Panc1 (cell line): ENCODE measurements around the gene CSPG5. TPM values are rescaled to one million over a fixed set of nuclear protein-coding genes. Genes with fewer than 3 reads are reported as not detected.

Source experiments
- ATAC-seq: fragments of 200-7000 bp; cut with Tn5 transposase; 2 replicates; pipeline ENCODE4 v1.9.1; 2020; ENCODE audit warnings: mild to moderate bottlenecking, moderate library complexity
- BruUV-seq: library from RNA; stranded (reverse); fragments of 400-500 nt; replicated peaks from 2 replicates; lab custom pipeline; 2021; lab: Mats Ljungman, UMichigan
- CTCF ChIA-PET: fragments of 300-600 bp; sonication (Branson Sonifier 250); formaldehyde crosslinking; loops from one replicate; lab custom pipeline; 2022; ENCODE audit warnings: antibody characterized with exemption; lab: Charles Lee
- POLR2A ChIA-PET: fragments of 300-600 bp; sonication (Branson Sonifier 250); formaldehyde crosslinking; loops from one replicate; lab custom pipeline; 2022; ENCODE audit warnings: antibody characterized with exemption; lab: Charles Lee
- DNase-seq: peaks from one replicate; pipeline ENCODE4 v3.0.0-alpha.2; 2010; ENCODE audit warnings: low read depth, low spot score
- H3K27ac ChIP-seq: 2 replicates; pipeline ENCODE4 v1.5.1; 2011; ENCODE audit warnings: mild to moderate bottlenecking, low read length, inconsistent platforms
- H3K27me3 ChIP-seq: fragments of 200-500 bp; sonication (Bioruptor generic); 2 replicates; pipeline ENCODE4 v1.6.0; 2014; ENCODE audit warnings: low read length, inconsistent platforms; ENCODE audit not compliant: control insufficient read depth, insufficient read depth
- H3K36me3 ChIP-seq: fragments of 200-500 bp; sonication (Bioruptor generic); 2 replicates; pipeline ENCODE4 v1.5.1; 2014; ENCODE audit warnings: inconsistent platforms, mild to moderate bottlenecking, low read length, moderate library complexity; ENCODE audit not compliant: control insufficient read depth, insufficient read depth
- H3K4me1 ChIP-seq: 2 replicates; pipeline ENCODE4 v1.5.1; 2011; ENCODE audit warnings: inconsistent platforms, mild to moderate bottlenecking, low read length, moderate library complexity; ENCODE audit not compliant: control insufficient read depth, insufficient read depth
- H3K4me3 ChIP-seq, 2 experiments: 2 replicates each; pipeline ENCODE4 v1.5.1; 2011 to 2012; ENCODE audit warnings: low read depth in 2 of 2, low read length in 2 of 2, mild to moderate bottlenecking in 2 of 2, inconsistent platforms in 1 of 2, moderate library complexity in 1 of 2
- H3K9me3 ChIP-seq: fragments of 200-500 bp; sonication (Bioruptor generic); 2 replicates; pipeline ENCODE4 v1.5.1; 2014; ENCODE audit warnings: low read depth, mild to moderate bottlenecking, inconsistent platforms, low read length, moderate library complexity; ENCODE audit not compliant: control insufficient read depth, insufficient read depth
- POLR2AphosphoS5 ChIP-seq: IDR thresholded peaks from 2 replicates; pipeline ENCODE4 v1.6.1; 2012; ENCODE audit warnings: mild to moderate bottlenecking, low read depth, low read length, moderate library complexity
- SIN3A ChIP-seq: IDR thresholded peaks from 2 replicates; pipeline ENCODE4 v1.6.1; 2012; ENCODE audit warnings: low read depth, mild to moderate bottlenecking, low read length, moderate library complexity, borderline replicate concordance; ENCODE audit not compliant: insufficient read depth
- TCF7L2 ChIP-seq: IDR thresholded peaks from 2 replicates; pipeline ENCODE4 v1.6.1; 2011; ENCODE audit warnings: mild to moderate bottlenecking, low read depth, low read length, inconsistent platforms
- in situ Hi-C: cut with HindIII; loops from 2 replicates; pipeline ENCODE4 v1.10.0; 2016; ENCODE audit warnings: low sequenced_read_pairs, low pct_unique_long_range_greater_than_20kb
- intact Hi-C: fragments of 100-400 bp; cut with micrococcal nuclease; formaldehyde crosslinking; loops from one replicate; pipeline ENCODE4 v1.10.0; 2022; ENCODE audit not compliant: unreplicated experiment
- total RNA-seq: library from RNA; stranded (reverse); gene quantifications from one replicate; pipeline ENCODE4 v1.2.1, GENCODE V29; 2021; ENCODE audit not compliant: unreplicated experiment
- TF ChIP-seq, protein P1 (sequence below): fragments of 450-650 bp; IDR thresholded peaks from 2 replicates; pipeline ENCODE4 v1.5.1; 2017; ENCODE audit warnings: mild to moderate bottlenecking
- TF ChIP-seq, protein P2 (sequence below), 2 experiments: IDR thresholded peaks; 2 replicates each; pipeline ENCODE4 v1.6.1; 2011 to 2012; ENCODE audit warnings: low read depth in 2 of 2, control low read depth in 1 of 2, low read length in 1 of 2, mild to moderate bottlenecking in 1 of 2, moderate library complexity in 1 of 2; ENCODE audit not compliant: insufficient read depth in 1 of 2

CSPG5 gene
- total RNA-seq, 1 experiment from 2014 or later, result 3.2 TPM

DNA sequence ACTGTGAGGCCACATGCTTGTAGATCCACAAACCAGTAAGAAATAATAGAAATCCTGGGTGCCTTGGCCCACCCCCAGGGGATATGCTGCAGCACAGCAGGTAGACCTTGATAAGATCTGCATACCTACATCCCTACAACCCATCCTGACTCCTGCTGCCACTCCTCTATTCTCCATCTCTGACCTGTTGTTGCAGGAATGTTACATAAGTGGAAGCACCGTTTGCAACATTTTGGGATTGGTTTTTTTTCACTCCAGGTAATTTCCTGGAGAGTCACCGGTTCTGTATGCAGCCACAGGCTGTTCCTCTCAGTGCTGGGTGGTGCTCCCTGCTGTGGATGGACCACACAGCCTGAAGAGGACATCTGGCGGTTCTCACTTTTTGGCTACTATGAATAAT, 16.1 kb upstream of the CSPG5 start:
- in situ Hi-C loops (no loop called here), intact Hi-C loops (loop anchor here (10.0 kb wide), 1 partner anchor 70 kb away; no protein-coding TSS in a partner anchor)
- H3K27ac ChIP-seq, result no peak overlapping the region
- TF ChIP-seq, protein P1, sequence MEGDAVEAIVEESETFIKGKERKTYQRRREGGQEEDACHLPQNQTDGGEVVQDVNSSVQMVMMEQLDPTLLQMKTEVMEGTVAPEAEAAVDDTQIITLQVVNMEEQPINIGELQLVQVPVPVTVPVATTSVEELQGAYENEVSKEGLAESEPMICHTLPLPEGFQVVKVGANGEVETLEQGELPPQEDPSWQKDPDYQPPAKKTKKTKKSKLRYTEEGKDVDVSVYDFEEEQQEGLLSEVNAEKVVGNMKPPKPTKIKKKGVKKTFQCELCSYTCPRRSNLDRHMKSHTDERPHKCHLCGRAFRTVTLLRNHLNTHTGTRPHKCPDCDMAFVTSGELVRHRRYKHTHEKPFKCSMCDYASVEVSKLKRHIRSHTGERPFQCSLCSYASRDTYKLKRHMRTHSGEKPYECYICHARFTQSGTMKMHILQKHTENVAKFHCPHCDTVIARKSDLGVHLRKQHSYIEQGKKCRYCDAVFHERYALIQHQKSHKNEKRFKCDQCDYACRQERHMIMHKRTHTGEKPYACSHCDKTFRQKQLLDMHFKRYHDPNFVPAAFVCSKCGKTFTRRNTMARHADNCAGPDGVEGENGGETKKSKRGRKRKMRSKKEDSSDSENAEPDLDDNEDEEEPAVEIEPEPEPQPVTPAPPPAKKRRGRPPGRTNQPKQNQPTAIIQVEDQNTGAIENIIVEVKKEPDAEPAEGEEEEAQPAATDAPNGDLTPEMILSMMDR, result no peak
- TF ChIP-seq TCF7L2 (no peak), SIN3A (no peak), POLR2AphosphoS5 (no peak)
- TF ChIP-seq, protein P2, sequence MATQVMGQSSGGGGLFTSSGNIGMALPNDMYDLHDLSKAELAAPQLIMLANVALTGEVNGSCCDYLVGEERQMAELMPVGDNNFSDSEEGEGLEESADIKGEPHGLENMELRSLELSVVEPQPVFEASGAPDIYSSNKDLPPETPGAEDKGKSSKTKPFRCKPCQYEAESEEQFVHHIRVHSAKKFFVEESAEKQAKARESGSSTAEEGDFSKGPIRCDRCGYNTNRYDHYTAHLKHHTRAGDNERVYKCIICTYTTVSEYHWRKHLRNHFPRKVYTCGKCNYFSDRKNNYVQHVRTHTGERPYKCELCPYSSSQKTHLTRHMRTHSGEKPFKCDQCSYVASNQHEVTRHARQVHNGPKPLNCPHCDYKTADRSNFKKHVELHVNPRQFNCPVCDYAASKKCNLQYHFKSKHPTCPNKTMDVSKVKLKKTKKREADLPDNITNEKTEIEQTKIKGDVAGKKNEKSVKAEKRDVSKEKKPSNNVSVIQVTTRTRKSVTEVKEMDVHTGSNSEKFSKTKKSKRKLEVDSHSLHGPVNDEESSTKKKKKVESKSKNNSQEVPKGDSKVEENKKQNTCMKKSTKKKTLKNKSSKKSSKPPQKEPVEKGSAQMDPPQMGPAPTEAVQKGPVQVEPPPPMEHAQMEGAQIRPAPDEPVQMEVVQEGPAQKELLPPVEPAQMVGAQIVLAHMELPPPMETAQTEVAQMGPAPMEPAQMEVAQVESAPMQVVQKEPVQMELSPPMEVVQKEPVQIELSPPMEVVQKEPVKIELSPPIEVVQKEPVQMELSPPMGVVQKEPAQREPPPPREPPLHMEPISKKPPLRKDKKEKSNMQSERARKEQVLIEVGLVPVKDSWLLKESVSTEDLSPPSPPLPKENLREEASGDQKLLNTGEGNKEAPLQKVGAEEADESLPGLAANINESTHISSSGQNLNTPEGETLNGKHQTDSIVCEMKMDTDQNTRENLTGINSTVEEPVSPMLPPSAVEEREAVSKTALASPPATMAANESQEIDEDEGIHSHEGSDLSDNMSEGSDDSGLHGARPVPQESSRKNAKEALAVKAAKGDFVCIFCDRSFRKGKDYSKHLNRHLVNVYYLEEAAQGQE (IDR thresholded peaks at IDR 0.05; ENCODE audit: insufficient read depth in 1 of 2, low read depth in 2 of 2, low read length in 1 of 2), result no peak
- no TSS peak for BruUV-seq
- ChIA-PET POLR2A (no interaction called here), CTCF (no interaction called here)
- H3K4me3 ChIP-seq, result no peak overlapping the region
- no peaks in the 10 kb centered on the region for H3K4me1 ChIP-seq
- no peak for DNase-seq
- H3K36me3 ChIP-seq, result no peaks in the 10 kb centered on the region; the same call in none of the 2 replicates
- H3K9me3 ChIP-seq, result no peaks in the 10 kb centered on the region
- ATAC-seq, result no peak
- H3K27me3 ChIP-seq, result no peaks in the 10 kb centered on the region

DNA sequence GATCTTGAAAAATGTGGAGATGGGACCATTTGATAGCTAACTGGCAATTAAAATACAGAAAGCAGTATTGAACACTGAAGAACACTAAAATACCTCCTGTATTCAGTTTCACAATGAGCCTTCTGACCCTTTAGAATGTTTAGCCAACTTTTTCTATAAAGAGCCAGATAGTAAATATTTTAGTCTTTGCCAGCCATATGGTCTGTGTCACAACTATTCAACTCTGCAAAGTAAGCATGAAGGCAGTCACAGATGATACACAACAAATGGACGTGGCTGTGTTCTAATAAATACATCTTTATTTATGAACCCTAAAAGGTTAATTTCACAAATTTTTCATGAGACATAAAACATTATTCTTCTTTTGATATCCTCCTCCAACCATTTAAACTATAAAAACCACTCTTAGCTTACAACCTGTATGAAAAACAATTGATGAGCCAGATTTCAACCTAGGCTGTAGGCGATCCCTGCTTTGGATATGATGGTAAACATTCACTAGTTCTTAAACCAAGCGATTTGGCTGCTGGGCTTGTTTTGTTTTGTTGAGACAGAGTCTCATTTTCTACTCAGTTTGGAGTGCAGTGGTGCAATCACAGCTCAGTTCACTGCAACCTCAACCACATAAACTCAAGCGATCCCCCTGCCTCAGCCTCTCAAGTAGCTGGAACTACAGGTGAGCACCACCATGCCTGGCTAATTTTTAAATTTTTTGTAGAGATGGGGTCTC, 13.6 kb upstream of the CSPG5 start:
- no peak overlapping the region for H3K27ac ChIP-seq
- in situ Hi-C loops (no loop called here), intact Hi-C loops (loop anchor here (10.0 kb wide), 1 partner anchor 67 kb away; no protein-coding TSS in a partner anchor)
- DNase-seq (no peak), ATAC-seq (no peak)
- no peaks in the 10 kb centered on the region; the same call in none of the 2 replicates for H3K36me3 ChIP-seq
- no peaks in the 10 kb centered on the region for H3K9me3 ChIP-seq
- ChIA-PET CTCF (interaction anchor here (0.7 kb wide), 1 partner anchor 18 kb away, joined by 4 read pairs; no protein-coding TSS in a partner anchor), POLR2A (interaction anchor here (0.6 kb wide), 1 partner anchor 11 kb away, joined by 5 read pairs; no protein-coding TSS in a partner anchor)
- H3K27me3 ChIP-seq, result no peaks in the 10 kb centered on the region
- no peaks in the 10 kb centered on the region for H3K4me1 ChIP-seq
- no TSS peak for BruUV-seq
- H3K4me3 ChIP-seq, result no peak overlapping the region
- TF ChIP-seq, protein P1, result no peak
- TF ChIP-seq POLR2AphosphoS5 (no peak), SIN3A (no peak), TCF7L2 (no peak)
- TF ChIP-seq, protein P2 (IDR thresholded peaks at IDR 0.05; ENCODE audit: insufficient read depth in 1 of 2, low read depth in 2 of 2, low read length in 1 of 2), result no peak
